H1 (cell line): ENCODE measurements around the gene RBM24. TPM values are rescaled to one million over a fixed set of nuclear protein-coding genes. Genes with fewer than 3 reads are reported as not detected.

Experiments used
- CTCF ChIA-PET: fragments of 300-600 bp; sonication (Branson Sonifier 250); formaldehyde crosslinking; loops from one replicate; lab custom pipeline; 2021; ENCODE audit not compliant: partially characterized antibody; lab: Charles Lee
- POLR2A ChIA-PET: fragments of 300-600 bp; sonication (Branson Sonifier 250); formaldehyde crosslinking; loops from one replicate; lab custom pipeline; 2021; ENCODE audit warnings: inconsistent platforms; ENCODE audit not compliant: partially characterized antibody; lab: Charles Lee
- DNase-seq, 2 experiments: peaks; one replicate each; pipeline versions ENCODE4 v3.0.0 to v3.0.0-alpha.2; 2010 to 2022; ENCODE audit warnings: low spot score in 2 of 2, low read depth in 1 of 2, mixed read lengths in 1 of 2
- FAIRE-seq: peaks from 2 replicates; lab custom pipeline; 2011; peaks lifted over from hg19 to GRCh38; lab: Jason Lieb, UNC
- H2AFZ ChIP-seq: 2 replicates; pipeline ENCODE4 v1.8.1; 2012; ENCODE audit warnings: low read length, inconsistent platforms
- H2AK5ac ChIP-seq: 2 replicates; pipeline ENCODE4 v1.6.1; 2013; ENCODE audit warnings: low read depth, low read length
- H2BK120ac ChIP-seq: replicated peaks from 2 replicates; pipeline ENCODE3; 2013; ENCODE audit warnings: low read depth, low read length, inconsistent platforms
- H2BK12ac ChIP-seq: 2 replicates; pipeline ENCODE4 v1.6.1; 2013; ENCODE audit warnings: low read depth, low read length
- H2BK15ac ChIP-seq: 2 replicates; pipeline ENCODE4 v1.6.1; 2013; ENCODE audit warnings: low read length
- H2BK20ac ChIP-seq: 2 replicates; pipeline ENCODE4 v1.6.1; 2013; ENCODE audit warnings: low read length
- H2BK5ac ChIP-seq: 2 replicates; pipeline ENCODE4 v1.6.1; 2013; ENCODE audit warnings: low read depth, low read length
- H3K14ac ChIP-seq: 2 replicates; pipeline ENCODE4 v1.6.1; 2013; ENCODE audit warnings: inconsistent platforms; ENCODE audit not compliant: insufficient read length
- H3K18ac ChIP-seq: 2 replicates; pipeline ENCODE4 v1.6.1; 2013; ENCODE audit warnings: low read length; ENCODE audit errors: extremely low read depth
- H3K23ac ChIP-seq: 2 replicates; pipeline ENCODE4 v1.6.1; 2013; ENCODE audit warnings: inconsistent platforms; ENCODE audit not compliant: insufficient read length
- H3K23me2 ChIP-seq: 2 replicates; pipeline ENCODE4 v1.6.1; 2013; ENCODE audit warnings: low read depth, low read length
- H3K27ac ChIP-seq: 2 replicates; pipeline ENCODE4 v1.6.1; 2011; ENCODE audit warnings: low read depth, low read length, inconsistent platforms
- H3K27me3 ChIP-seq, 4 experiments: replicated peaks in 1 of 4; 1 replicate in 1 of 4; 2 replicates in 3 of 4; pipeline versions ENCODE4 v1.6.1 to v1.8.1; 2011 to 2013; ENCODE audit warnings: low read length in 3 of 4, mild to moderate bottlenecking in 3 of 4, inconsistent platforms in 2 of 4, mixed read lengths in 2 of 4, moderate library complexity in 1 of 4; ENCODE audit not compliant: control insufficient read depth in 3 of 4, insufficient read depth in 3 of 4; ENCODE audit errors: extremely low read depth in 1 of 4
- H3K36me3 ChIP-seq, 4 experiments: 2 replicates each; pipeline versions ENCODE4 v1.6.1 to v1.8.1; 2011 to 2013; ENCODE audit warnings: mild to moderate bottlenecking in 4 of 4, low read length in 3 of 4, moderate library complexity in 2 of 4, control low read depth in 1 of 4, inconsistent platforms in 1 of 4; ENCODE audit not compliant: insufficient read depth in 4 of 4, control insufficient read depth in 2 of 4
- H3K4ac ChIP-seq: replicated peaks from 2 replicates; pipeline ENCODE3; 2013; ENCODE audit warnings: low read length, low read depth, mixed read lengths, inconsistent platforms; ENCODE audit not compliant: insufficient read length
- H3K4me1 ChIP-seq, 4 experiments: replicated peaks in 1 of 4; 1 replicate in 1 of 4; 2 replicates in 3 of 4; pipeline versions ENCODE4 v1.6.1 to v1.8.1; 2011 to 2013; ENCODE audit warnings: low read length in 3 of 4, inconsistent platforms in 2 of 4, mixed read lengths in 1 of 4; ENCODE audit not compliant: insufficient read depth in 4 of 4, control insufficient read depth in 3 of 4
- H3K4me2 ChIP-seq, 2 experiments: 2 replicates each; pipeline versions ENCODE4 v1.6.1 to v1.8.1; 2011 to 2013; ENCODE audit warnings: low read depth in 2 of 2, low read length in 2 of 2, control low read depth in 1 of 2, inconsistent platforms in 1 of 2, mild to moderate bottlenecking in 1 of 2; ENCODE audit not compliant: insufficient read depth in 1 of 2
- H3K4me3 ChIP-seq, 4 experiments: fragments of 200-600, 300-600 bp in 1 of 4; sonication (generic), shearing (Covaris generic), sonication (Bioruptor Twin) in 1 of 4; 2 replicates each; pipeline versions ENCODE4 v1.5.1 to v1.8.1; 2011 to 2016; ENCODE audit warnings: low read length in 4 of 4, low read depth in 3 of 4, control low read depth in 2 of 4, inconsistent platforms in 2 of 4, mild to moderate bottlenecking in 2 of 4, mixed read lengths in 1 of 4, moderate library complexity in 1 of 4; ENCODE audit not compliant: insufficient read depth in 2 of 4; ENCODE audit errors: extremely low read depth in 1 of 4
- H3K56ac ChIP-seq: replicated peaks from 2 replicates; pipeline ENCODE3; 2013; ENCODE audit warnings: low read depth, mild to moderate bottlenecking, mixed read lengths, low read length, inconsistent platforms; ENCODE audit not compliant: insufficient read length
- H3K79me1 ChIP-seq: 2 replicates; pipeline ENCODE4 v1.6.1; 2013; ENCODE audit warnings: low read depth, low read length, control low read depth
- H3K79me2 ChIP-seq, 2 experiments: 2 replicates each; pipeline versions ENCODE4 v1.6.1 to v1.8.1; 2012 to 2013; ENCODE audit warnings: low read length in 2 of 2, mild to moderate bottlenecking in 2 of 2, inconsistent platforms in 1 of 2; ENCODE audit not compliant: insufficient read depth in 2 of 2, control insufficient read depth in 1 of 2
- H3K9ac ChIP-seq, 4 experiments: replicated peaks in 1 of 4; 1 replicate in 1 of 4; 2 replicates in 3 of 4; pipeline versions ENCODE4 v1.6.1 to v1.8.1; 2011 to 2013; ENCODE audit warnings: low read depth in 3 of 4, low read length in 3 of 4, control low read depth in 2 of 4, mild to moderate bottlenecking in 2 of 4, moderate library complexity in 2 of 4, inconsistent platforms in 1 of 4; ENCODE audit errors: extremely low read depth in 1 of 4
- H3K9me3 ChIP-seq, 2 experiments: 2 replicates each; pipeline versions ENCODE4 v1.6.1 to v1.8.1; 2012 to 2013; ENCODE audit warnings: mild to moderate bottlenecking in 2 of 2, moderate library complexity in 2 of 2, control low read depth in 1 of 2, inconsistent platforms in 1 of 2, low read depth in 1 of 2, low read length in 1 of 2, mixed read lengths in 1 of 2; ENCODE audit not compliant: insufficient read depth in 2 of 2
- H4K20me1 ChIP-seq, 2 experiments: replicated peaks in 1 of 2; 2 replicates each; pipeline versions ENCODE3 to v1.8.1; 2011 to 2013; ENCODE audit warnings: inconsistent platforms in 2 of 2, low read length in 2 of 2, mild to moderate bottlenecking in 1 of 2; ENCODE audit not compliant: insufficient read depth in 2 of 2, control insufficient read depth in 1 of 2
- H4K5ac ChIP-seq: 2 replicates; pipeline ENCODE4 v1.6.1; 2013; ENCODE audit warnings: low read length, low read depth, mixed read lengths, inconsistent platforms; ENCODE audit not compliant: insufficient read length
- H4K8ac ChIP-seq: 2 replicates; pipeline ENCODE4 v1.8.0; 2013; ENCODE audit warnings: mild to moderate bottlenecking, moderate library complexity, low read length, inconsistent platforms; ENCODE audit not compliant: insufficient read depth; ENCODE audit errors: extremely low read depth
- H4K91ac ChIP-seq: replicated peaks from 2 replicates; pipeline ENCODE3; 2013; ENCODE audit warnings: low read length, mixed read lengths, inconsistent platforms; ENCODE audit not compliant: insufficient read length
- NANOG ChIP-seq: IDR thresholded peaks from 2 replicates; pipeline ENCODE4 v1.6.1; 2011; ENCODE audit warnings: low read length, low read depth, mild to moderate bottlenecking, inconsistent platforms; ENCODE audit not compliant: insufficient read depth, poor library complexity, severe bottlenecking
- SP1 ChIP-seq: IDR thresholded peaks from 2 replicates; pipeline ENCODE4 v1.6.1; 2011; ENCODE audit warnings: low read depth, low read length
- USF2 ChIP-seq: IDR thresholded peaks from 2 replicates; pipeline ENCODE4 v1.6.1; 2011; ENCODE audit warnings: low read length, improper control_type of control experiment
- WGBS, 2 experiments: shearing (Covaris generic) in 1 of 2; methylation state at CpG; one replicate each; pipeline versions ENCODE4 v1.1.6 to v1.1.7; 2013 to 2015; ENCODE audit warnings: low lambda C conversion rate in 2 of 2, mixed read lengths in 2 of 2, inconsistent platforms in 1 of 2, low coverage in 1 of 2, missing lambda C conversion rate in 1 of 2; ENCODE audit not compliant: insufficient replicate concordance in 2 of 2, insufficient coverage in 1 of 2, insufficient read length in 1 of 2; ENCODE audit errors: extremely low coverage in 1 of 2, missing lambda C conversion rate in 1 of 2; 5-methylcytosine and 5-hydroxymethylcytosine counted together
- polyA plus RNA-seq, 7 experiments: library from polyadenylated mRNA; depleted of rRNA in 3 of 7; stranded (reverse) in 5 of 7; unstranded in 2 of 7; fragments of >200 nt in 5 of 7; fragments of 200-250 nt in 2 of 7; gene quantifications; 1 replicate in 5 of 7; 2 replicates in 1 of 7; 4 replicates in 1 of 7; pipeline versions ENCODE4 v1.2.1 to v1.2.3, GENCODE V29; 2011 to 2013; ENCODE audit warnings: missing spikeins in 2 of 7, mixed read lengths in 2 of 7
- total RNA-seq: library from RNA; stranded (reverse); fragmentation: NEBNext Ultra II Directional; extraction: Animal tissue kit (Norgen Biotek cat#: 25700); gene quantifications from 2 replicates; pipeline ENCODE4 v1.2.1, GENCODE V29; 2021

Gene RBM24
- total and polyA plus RNA-seq, 2 of the 8 experiments (the other 6 are each of a cell fraction or from before 2014, with no cell fraction given), result 0.52 to 2.6 TPM

GRCh38 chr6:17240803-17241500 is 40.2 kb upstream of the RBM24 start:
- DNase-seq (no peak), FAIRE-seq (no peak)
- H3K14ac ChIP-seq, result no peak overlapping the region
- H3K9ac ChIP-seq, result no peak overlapping the region
- no peak overlapping the region for H2BK15ac ChIP-seq
- H3K36me3 ChIP-seq, result no peaks in the 10 kb centered on the region
- H3K79me1 ChIP-seq, result no peaks in the 10 kb centered on the region
- no peaks in the 10 kb centered on the region for H3K79me2 ChIP-seq
- TF ChIP-seq USF2 (peak; percentile 31; the same call in 1 of the 2 replicates), SP1 (no peak), NANOG (no peak)
- no peak overlapping the region for H3K4me2 ChIP-seq
- H3K9me3 ChIP-seq, result no peaks in the 10 kb centered on the region; a peak in 1 of 4 replicates
- no peak overlapping the region for H2AK5ac ChIP-seq
- no peak overlapping the region for H2BK20ac ChIP-seq
- no peak overlapping the region for H2BK12ac ChIP-seq
- no peaks in the 10 kb centered on the region for H4K20me1 ChIP-seq
- H4K91ac ChIP-seq, result no peak overlapping the region
- CTCF ChIA-PET, result no interaction called here
- H2BK5ac ChIP-seq, result no peak overlapping the region
- H3K27me3 ChIP-seq, result no peaks in the 10 kb centered on the region
- no peak overlapping the region for H3K27ac ChIP-seq
- H2BK120ac ChIP-seq, result no peak overlapping the region
- H3K18ac ChIP-seq, result no peak overlapping the region
- H4K8ac ChIP-seq, result no peak overlapping the region
- no peak overlapping the region for H3K23ac ChIP-seq
- POLR2A ChIA-PET, result no interaction called here
- WGBS, 2 experiments, result 67% methylated on average over 3 of the region's 3 CpGs; no CpG with 5 or more reads in 1 of the 2 experiments
- H4K5ac ChIP-seq, result no peak overlapping the region
- H3K4me1 ChIP-seq, result no peaks in the 10 kb centered on the region
- H3K4me3 ChIP-seq, result no peak overlapping the region
- no peak overlapping the region for H3K56ac ChIP-seq
- no peaks in the 10 kb centered on the region for H3K23me2 ChIP-seq
- H2AFZ ChIP-seq, result no peak overlapping the region
- no peak overlapping the region for H3K4ac ChIP-seq
